Right lobe of liver (tissue), 6 donors: ENCODE data around the gene CNGB1. TPM values are rescaled to one million over a fixed set of nuclear protein-coding genes. Genes with fewer than 3 reads are reported as not detected.
A peak's percentile ranks its signal among the peaks of the same experiment; 100 is the strongest.

ENCODE experiments used
- ATAC-seq, 4 donors: fragments of 200-7000 bp; cut with Tn5 transposase; one replicate each; pipeline ENCODE4 v1.9.1; 2020; ENCODE audit warnings: mild to moderate bottlenecking in 4 of 4, moderate library complexity in 4 of 4
- DNase-seq, 3 donors: peaks; one replicate each; pipeline ENCODE4 v3.0.0-alpha.2; 2020
- H3K27ac ChIP-seq, 3 donors: fragments of 200-600 bp; one replicate each; pipeline ENCODE4 v1.8.0; 2022
- H3K27me3 ChIP-seq, 2 donors: fragments of 200-600 bp; one replicate each; pipeline ENCODE4 v1.8.0; 2022
- H3K36me3 ChIP-seq, 4 donors: fragments of 200-600 bp; sonication (generic) in 1 of 4; one replicate each; pipeline versions ENCODE4 v1.5.1 to v1.8.0; 2017 to 2022; ENCODE audit warnings: control low read depth in 1 of 4
- H3K4me1 ChIP-seq, 4 donors: fragments of 200-600 bp; sonication (generic) in 1 of 4; one replicate each; pipeline versions ENCODE4 v1.5.1 to v1.8.0; 2017 to 2022; ENCODE audit warnings: control low read depth in 1 of 4
- H3K4me3 ChIP-seq, 3 donors: fragments of 200-600 bp; one replicate each; pipeline ENCODE4 v1.8.0; 2022
- H3K9me3 ChIP-seq, 4 donors: fragments of 200-600 bp; sonication (generic) in 1 of 4; one replicate each; pipeline versions ENCODE4 v1.5.1 to v1.8.0; 2017 to 2022; ENCODE audit warnings: control low read depth in 1 of 4
- CTCF ChIP-seq, 4 donors: fragments of 200-600 bp in 3 of 4; fragments of 450-650 bp in 1 of 4; IDR thresholded peaks; one replicate each; pipeline versions ENCODE4 v1.5.1 to v1.8.0; 2016 to 2022; ENCODE audit warnings: antibody characterized with exemption in 4 of 4, mild to moderate bottlenecking in 2 of 4
- POLR2A ChIP-seq: fragments of 450-650 bp; IDR thresholded peaks from one replicate; pipeline ENCODE4 v1.6.1; 2017; ENCODE audit warnings: antibody characterized with exemption, mild to moderate bottlenecking
- WGBS: methylation state at CpG from one replicate; pipeline ENCODE4 v1.1.6; 2018; ENCODE audit warnings: low coverage, low lambda C conversion rate; ENCODE audit not compliant: insufficient coverage; ENCODE audit errors: missing lambda C conversion rate; 5-methylcytosine and 5-hydroxymethylcytosine counted together
- intact Hi-C, 2 donors: fragments of 100-400 bp; cut with DNase I; formaldehyde crosslinking; loops; one replicate each; pipeline versions ENCODE4 v1.11.2 to v1.14.1; 2022
- total RNA-seq, 6 experiments: library from RNA; depleted of rRNA in 2 of 6; stranded (reverse); fragments of >200 nt in 2 of 6; fragmentation: NEBNext Ultra II Directional in 3 of 6; extraction: Animal tissue kit (Norgen Biotek cat#: 25700) in 3 of 6; gene quantifications; one replicate each; pipeline versions ENCODE4 v1.1.0 to v1.2.4, GENCODE V29; 2016 to 2023
- donor health status: DM: no; HTN: yes; CAD: no.
- donor health status: DM: no; HTN: no; CAD: no.
- donor health status: DM: no; HTN: no; CAD: no.
- donor health status: DM: no; HTN: yes; CAD: no.
- donor health status: DM: no; HTN: yes; CAD: no.

Gene CNGB1
- total RNA-seq, 6 experiments from 2014 or later, result not detected

GRCh38 chr16:57906382-57907316 is 64.3 kb downstream of the CNGB1 start:
- no peaks in the 10 kb centered on the region for H3K36me3 ChIP-seq
- ATAC-seq, result peak; percentile 39 to 43 (median 42)
- no peaks in the 10 kb centered on the region for H3K9me3 ChIP-seq
- intact Hi-C loops, result loop anchor here in 1 of 2 donors (5.0 kb wide), 1 partner anchor 91 kb away; no protein-coding TSS in a partner anchor
- H3K4me1 ChIP-seq, result no peaks in the 10 kb centered on the region
- DNase-seq, result no peak
- H3K27ac ChIP-seq, result no peak overlapping the region
- TF ChIP-seq CTCF (IDR thresholded peaks at IDR 0.05), result peak; percentile 17 to 38 (median 34)
- TF ChIP-seq POLR2A, result no peak
- H3K4me3 ChIP-seq, result no peak overlapping the region
- WGBS, result 79% methylated on average over 3 of the region's 28 CpGs
- no peaks in the 10 kb centered on the region for H3K27me3 ChIP-seq

- intact Hi-C loops, result loop anchor here in 1 of 2 donors (5.0 kb wide), 1 partner anchor 93 kb away; no protein-coding TSS in a partner anchor
- Histone ChIP-seq H3K4me3 (no peak overlapping the region), H3K4me1 (peaks cover 0 to 7% (median 3%) of the 10 kb centered on the region in 4 donors), H3K9me3 (no peaks in the 10 kb centered on the region), H3K36me3 (no peaks in the 10 kb centered on the region), H3K27ac (no peak overlapping the region), H3K27me3 (no peaks in the 10 kb centered on the region)
- ATAC-seq (no peak), DNase-seq (no peak)
- TF ChIP-seq CTCF (IDR thresholded peaks at IDR 0.05) (no peak), POLR2A (no peak)
- 78% methylated on average over 4 of the region's 8 CpGs for WGBS
Measured at GRCh38 chr16:57904101-57904500, 66.8 kb downstream of the CNGB1 start.

- Histone ChIP-seq H3K27ac (no peak overlapping the region), H3K27me3 (no peaks in the 10 kb centered on the region), H3K36me3 (no peaks in the 10 kb centered on the region), H3K4me3 (no peak overlapping the region), H3K9me3 (no peaks in the 10 kb centered on the region), H3K4me1 (peaks cover 0 to 7% (median 3%) of the 10 kb centered on the region in 4 donors)
- no peak for DNase-seq
- WGBS, result 47% methylated on average over 2 of the region's 18 CpGs
- intact Hi-C loops, result loop anchor here in 1 of 2 donors (5.0 kb wide), 1 partner anchor 94 kb away; no protein-coding TSS in a partner anchor
- ATAC-seq, result no peak
- TF ChIP-seq POLR2A (no peak), CTCF (IDR thresholded peaks at IDR 0.05) (no peak)
Measured at GRCh38 chr16:57903656-57904055, 67.3 kb downstream of the CNGB1 start.

GRCh38 chr16:57901480-57902069 is 69.4 kb downstream of the CNGB1 start:
- WGBS, result 92% methylated on average over 3 of the region's 12 CpGs
- TF ChIP-seq POLR2A (no peak), CTCF (IDR thresholded peaks at IDR 0.05) (no peak)
- DNase-seq (no peak), ATAC-seq (no peak)
- intact Hi-C loops, result loop anchor here in 1 of 2 donors (5.0 kb wide), 1 partner anchor 96 kb away; no protein-coding TSS in a partner anchor
- peaks cover 0 to 7% (median 3%) of the 10 kb centered on the region in 4 donors for H3K4me1 ChIP-seq
- no peaks in the 10 kb centered on the region for H3K9me3 ChIP-seq
- H3K27me3 ChIP-seq, result no peaks in the 10 kb centered on the region
- no peak overlapping the region for H3K4me3 ChIP-seq
- H3K27ac ChIP-seq, result no peak overlapping the region
- H3K36me3 ChIP-seq, result no peaks in the 10 kb centered on the region
